Activated CD4-positive, alpha-beta T cell treated with anti-CD3 and anti-CD28 coated beads, Interleukin-2, amount 10 ng/mL, durations not matched to agents 24 days and 14 days (primary cell): ENCODE results near the gene PFKFB2. TPM values are rescaled to one million over a fixed set of nuclear protein-coding genes. Genes with fewer than 3 reads are reported as not detected.

Experiments
- DNase-seq: peaks from one replicate; pipeline ENCODE4 v3.0.0; 2022
- H3K27ac Mint-ChIP-seq: one replicate; pipeline ENCODE4 v1.8.0; 2022; ENCODE audit warnings: mild to moderate bottlenecking, mixed read lengths
- H3K27me3 Mint-ChIP-seq: one replicate; pipeline ENCODE4 v1.8.0; 2022; ENCODE audit warnings: mixed read lengths
- H3K36me3 Mint-ChIP-seq: one replicate; pipeline ENCODE4 v1.8.0; 2022; ENCODE audit warnings: low read depth, mild to moderate bottlenecking, mixed read lengths
- H3K4me1 Mint-ChIP-seq: one replicate; pipeline ENCODE4 v1.8.0; 2021; ENCODE audit warnings: mixed read lengths
- H3K4me3 Mint-ChIP-seq: one replicate; pipeline ENCODE4 v1.8.0; 2022; ENCODE audit warnings: mild to moderate bottlenecking, moderate library complexity, mixed read lengths
- H3K9me3 Mint-ChIP-seq: one replicate; pipeline ENCODE4 v1.8.0; 2021; ENCODE audit warnings: mixed read lengths
- intact Hi-C: fragments of 100-400 bp; cut with micrococcal nuclease; formaldehyde crosslinking; loops from one replicate; pipeline ENCODE4 v1.15.1; 2023
- total RNA-seq: library from RNA; stranded (reverse); gene quantifications from 2 replicates; pipeline ENCODE4 v1.2.3, GENCODE V29; 2022

The PFKFB2 gene
- total RNA-seq, 1 donor from 2014 or later, result 2.6 TPM

DNA sequence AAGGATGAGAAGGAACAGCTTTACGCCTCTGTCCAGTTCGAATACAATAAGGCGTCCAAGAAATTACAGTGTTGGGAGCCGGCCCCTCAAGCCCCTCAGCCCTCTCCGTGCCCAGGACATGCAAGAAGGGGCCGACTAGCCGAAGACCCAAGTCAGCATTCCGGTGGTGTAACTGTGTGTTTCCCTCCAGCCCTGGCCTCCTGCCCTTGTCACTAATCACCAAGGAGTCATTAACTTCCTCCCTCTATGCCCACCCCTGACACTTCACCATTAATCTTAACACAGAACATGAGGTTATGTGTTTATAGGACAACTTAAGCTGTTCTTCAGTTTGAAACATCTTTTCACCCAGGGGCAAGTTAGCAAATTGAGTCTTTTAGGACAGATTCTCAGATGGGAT is 19.2 kb downstream of the PFKFB2 start:
- intact Hi-C loops, result no loop called here
- no peak for DNase-seq
- peaks cover 20% of the 10 kb centered on the region for H3K27me3 Mint-ChIP-seq
- H3K27ac Mint-ChIP-seq, result no peak overlapping the region
- peaks cover 24% of the 10 kb centered on the region for H3K4me1 Mint-ChIP-seq
- no peak overlapping the region for H3K4me3 Mint-ChIP-seq
- peaks cover 4% of the 10 kb centered on the region for H3K9me3 Mint-ChIP-seq
- H3K36me3 Mint-ChIP-seq, result peaks cover 4% of the 10 kb centered on the region

DNA sequence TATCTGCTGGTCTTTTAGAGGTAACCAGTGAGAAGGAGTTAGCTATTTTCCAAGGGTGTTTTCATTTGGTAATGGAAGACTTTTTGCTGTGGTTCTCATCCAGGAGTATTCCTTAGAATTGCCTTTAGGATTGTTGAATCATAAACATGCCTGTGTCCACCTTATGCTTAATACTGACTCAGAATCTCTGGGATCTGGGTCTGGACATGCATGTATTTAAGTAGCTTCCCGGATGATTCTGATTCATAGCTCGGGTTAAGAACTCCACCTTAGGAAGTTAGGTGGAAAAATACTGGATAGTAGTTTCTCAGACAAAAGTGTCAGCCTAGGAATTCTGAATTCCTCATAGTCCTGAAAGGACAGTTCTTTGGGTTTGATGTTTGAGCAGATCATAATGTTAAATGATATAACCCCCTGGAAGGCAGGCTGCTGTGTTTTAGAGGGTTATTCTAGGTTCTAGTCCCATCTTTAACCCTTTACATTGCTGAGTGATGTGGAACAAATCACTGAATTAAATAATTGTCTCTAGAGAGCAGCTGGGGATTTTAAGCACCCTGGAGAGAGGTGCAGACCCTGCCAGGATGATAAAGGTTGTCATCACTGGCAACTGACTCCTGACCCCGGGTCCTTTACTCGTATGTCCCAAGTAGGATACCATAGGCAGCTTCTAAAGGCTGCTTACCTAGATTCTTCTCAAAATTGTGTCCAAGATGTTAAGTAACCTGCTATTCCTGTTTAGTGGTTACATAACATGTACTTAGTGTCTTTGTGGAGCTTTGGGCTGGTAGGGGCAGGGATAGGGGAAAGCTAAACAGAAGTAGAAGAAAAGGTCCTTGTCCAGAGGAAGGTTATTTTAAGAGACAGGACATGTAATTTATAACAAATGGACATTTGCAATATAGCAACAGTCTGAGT is 21.1 kb downstream of the PFKFB2 start:
- Mint-ChIP-seq H3K36me3 (peaks cover 2% of the 10 kb centered on the region), H3K4me3 (no peak overlapping the region), H3K27me3 (peaks cover 21% of the 10 kb centered on the region), H3K9me3 (peaks cover 4% of the 10 kb centered on the region), H3K27ac (no peak overlapping the region), H3K4me1 (peaks cover 21% of the 10 kb centered on the region)
- intact Hi-C loops, result no loop called here
- DNase-seq, result no peak

DNA sequence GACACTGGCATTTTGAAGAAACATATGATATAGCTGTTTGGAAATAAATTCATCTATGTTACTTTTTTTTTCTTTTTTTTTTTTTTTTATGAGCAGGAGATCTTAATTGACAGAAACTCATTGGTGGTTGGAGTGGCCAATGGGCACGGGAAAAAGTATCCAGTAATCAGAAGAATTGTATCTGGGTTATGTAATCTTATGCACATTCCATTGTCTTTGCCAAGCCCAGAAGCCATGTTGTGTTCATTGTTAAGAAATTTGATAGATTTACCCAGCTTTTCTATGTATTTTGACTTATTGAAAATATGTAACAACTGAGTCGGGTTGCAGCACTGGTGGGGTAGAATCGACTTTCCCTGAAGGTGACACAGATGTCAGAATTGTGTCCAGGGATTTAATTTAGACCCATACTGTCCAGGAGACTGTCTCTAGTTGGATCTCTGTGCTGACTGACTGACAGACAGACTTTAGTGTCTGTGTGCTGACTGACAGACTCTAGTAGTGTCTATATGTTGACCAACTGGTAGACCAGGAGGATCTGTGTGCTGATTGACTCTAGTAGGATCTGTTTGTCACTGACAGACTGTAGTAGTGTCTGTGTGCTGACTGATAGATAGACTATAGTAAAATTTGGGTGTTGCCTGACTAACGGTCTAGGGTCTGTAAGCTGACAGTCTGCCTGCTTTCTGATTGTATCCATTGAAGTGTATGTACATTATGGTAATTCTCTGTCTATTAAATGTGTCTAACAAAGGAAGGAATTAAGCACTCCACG is 23.3 kb downstream of the PFKFB2 start:
- Mint-ChIP-seq H3K4me3 (no peak overlapping the region), H3K27me3 (peaks cover 24% of the 10 kb centered on the region), H3K4me1 (peaks cover 2% of the 10 kb centered on the region), H3K27ac (no peak overlapping the region), H3K9me3 (no peaks in the 10 kb centered on the region), H3K36me3 (no peaks in the 10 kb centered on the region)
- intact Hi-C loops, result loop anchor here (5.0 kb wide), 1 partner anchor 69 kb away; no protein-coding TSS in a partner anchor
- no peak for DNase-seq

GRCh38 chr1:207077012-207077411 is 23.9 kb downstream of the PFKFB2 start:
- H3K27me3 Mint-ChIP-seq, result peaks cover 28% of the 10 kb centered on the region
- no peak for DNase-seq
- H3K4me3 Mint-ChIP-seq, result no peak overlapping the region
- H3K4me1 Mint-ChIP-seq, result no peaks in the 10 kb centered on the region
- H3K9me3 Mint-ChIP-seq, result no peaks in the 10 kb centered on the region
- intact Hi-C loops, result loop anchor here (5.0 kb wide), 1 partner anchor 70 kb away; no protein-coding TSS in a partner anchor
- H3K27ac Mint-ChIP-seq, result no peak overlapping the region
- no peaks in the 10 kb centered on the region for H3K36me3 Mint-ChIP-seq

- no peak overlapping the region for H3K4me3 Mint-ChIP-seq
Measured at GRCh38 chr1:207077470-207078377, 24.6 kb downstream of the PFKFB2 start.

DNA sequence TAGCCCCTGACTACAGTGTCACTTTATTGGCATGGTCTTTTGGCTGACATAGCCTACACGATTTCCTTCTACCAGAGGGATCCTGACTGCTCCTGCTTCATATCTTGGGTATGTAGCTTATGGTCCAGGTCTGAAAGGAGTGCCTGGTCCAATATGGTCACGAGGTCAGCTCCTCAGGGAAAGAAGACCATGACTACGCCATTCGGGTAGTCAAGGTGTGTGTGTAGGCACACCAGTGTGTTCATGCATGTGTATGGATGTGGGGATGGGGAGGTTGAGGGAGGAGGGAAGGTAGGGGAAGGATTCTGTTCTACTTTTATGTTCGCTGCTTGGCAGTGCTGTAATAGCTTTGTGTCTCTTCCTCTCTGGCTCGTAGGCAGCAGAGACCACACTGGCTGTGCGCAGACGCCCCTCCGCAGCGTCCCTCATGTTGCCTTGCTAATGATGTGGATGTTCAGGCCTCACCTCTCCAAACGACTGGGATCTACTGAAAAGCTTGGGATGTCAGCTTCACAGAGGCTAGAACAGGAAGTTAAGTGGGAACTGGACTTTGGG is 25.6 kb downstream of the PFKFB2 start:
- Mint-ChIP-seq H3K36me3 (no peaks in the 10 kb centered on the region), H3K27ac (no peak overlapping the region), H3K4me1 (no peaks in the 10 kb centered on the region), H3K27me3 (peaks cover 43% of the 10 kb centered on the region), H3K4me3 (no peak overlapping the region), H3K9me3 (no peaks in the 10 kb centered on the region)
- no peak for DNase-seq
- intact Hi-C loops, result loop anchor here (1.0 to 5.0 kb wide), 2 partner anchors 28 to 71 kb away; no protein-coding TSS in a partner anchor

More at GRCh38 chr1:207077470-207078377, 24.6 kb downstream of the PFKFB2 start:
- Mint-ChIP-seq H3K36me3 (no peaks in the 10 kb centered on the region), H3K9me3 (no peaks in the 10 kb centered on the region), H3K27ac (no peak overlapping the region), H3K4me1 (no peaks in the 10 kb centered on the region), H3K27me3 (peaks cover 35% of the 10 kb centered on the region)
- peak; percentile 92 for DNase-seq
- intact Hi-C loops, result loop anchor here (1.0 to 5.0 kb wide), 2 partner anchors 27 to 70 kb away; no protein-coding TSS in a partner anchor

DNA sequence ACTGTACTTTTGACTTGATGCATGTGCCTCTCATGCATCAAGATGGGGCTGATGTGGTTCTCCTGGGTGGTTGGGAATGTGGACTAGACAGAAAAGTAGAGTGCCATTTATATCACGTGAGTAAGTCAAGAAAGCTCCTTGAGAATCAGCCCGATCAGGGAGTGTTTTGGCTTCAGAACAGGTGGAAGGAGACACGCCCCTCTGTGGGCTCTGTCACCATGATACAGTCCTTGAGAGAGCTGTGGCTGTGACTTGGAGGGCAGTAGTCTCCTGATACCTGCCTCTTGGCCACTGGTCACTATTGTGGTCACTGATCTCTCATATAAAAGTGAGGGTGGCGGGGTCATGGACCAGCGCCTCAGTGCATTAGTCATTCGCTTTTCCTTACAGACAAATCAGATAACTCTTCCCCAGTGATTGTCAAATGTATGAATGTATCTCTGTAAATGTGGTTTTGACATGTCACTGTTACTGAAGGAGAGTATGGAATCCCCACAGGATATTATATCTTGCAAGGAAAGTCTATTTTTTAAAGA is 26.7 kb downstream of the PFKFB2 start:
- Mint-ChIP-seq H3K27me3 (peaks cover 41% of the 10 kb centered on the region), H3K36me3 (no peaks in the 10 kb centered on the region), H3K4me3 (no peak overlapping the region), H3K9me3 (no peaks in the 10 kb centered on the region), H3K4me1 (peaks cover 6% of the 10 kb centered on the region), H3K27ac (no peak overlapping the region)
- intact Hi-C loops, result loop anchor here (5.0 kb wide), 1 partner anchor 72 kb away; no protein-coding TSS in a partner anchor
- DNase-seq, result no peak

DNA sequence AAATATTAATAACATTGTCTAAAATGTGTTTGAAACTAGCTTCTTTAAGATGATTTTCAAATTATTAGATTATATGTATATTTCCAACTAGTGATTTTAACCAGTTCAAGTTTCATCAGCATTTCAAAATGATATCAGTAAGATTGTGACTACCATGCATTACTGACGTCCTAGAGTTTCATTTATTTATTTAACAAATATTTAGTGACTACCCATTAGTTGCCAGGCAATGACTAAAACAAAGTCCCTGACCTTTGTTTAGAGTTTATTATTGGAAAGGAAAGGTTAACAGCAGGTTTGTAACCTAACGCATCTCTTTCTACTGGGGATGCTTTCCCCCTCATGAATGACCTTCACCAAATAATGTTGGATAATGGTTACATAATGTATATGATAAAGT is 28.0 kb downstream of the PFKFB2 start:
- Mint-ChIP-seq H3K9me3 (no peaks in the 10 kb centered on the region), H3K27me3 (peaks cover 31% of the 10 kb centered on the region)
- intact Hi-C loops, result no loop called here

GRCh38 chr1:207081806-207082205 is 28.7 kb downstream of the PFKFB2 start:
- no peak overlapping the region for H3K27ac Mint-ChIP-seq
- peaks cover 25% of the 10 kb centered on the region for H3K27me3 Mint-ChIP-seq
- intact Hi-C loops, result no loop called here
- peaks cover 15% of the 10 kb centered on the region for H3K4me1 Mint-ChIP-seq
- H3K36me3 Mint-ChIP-seq, result no peaks in the 10 kb centered on the region
- DNase-seq, result no peak
- H3K4me3 Mint-ChIP-seq, result no peak overlapping the region
- H3K9me3 Mint-ChIP-seq, result no peaks in the 10 kb centered on the region

More for the DNA sequence above, 28.0 kb downstream of the PFKFB2 start:
- H3K36me3 Mint-ChIP-seq, result no peaks in the 10 kb centered on the region
- no peak overlapping the region for H3K4me3 Mint-ChIP-seq
- H3K4me1 Mint-ChIP-seq, result peaks cover 12% of the 10 kb centered on the region
- H3K27ac Mint-ChIP-seq, result no peak overlapping the region
- no peak for DNase-seq

DNA sequence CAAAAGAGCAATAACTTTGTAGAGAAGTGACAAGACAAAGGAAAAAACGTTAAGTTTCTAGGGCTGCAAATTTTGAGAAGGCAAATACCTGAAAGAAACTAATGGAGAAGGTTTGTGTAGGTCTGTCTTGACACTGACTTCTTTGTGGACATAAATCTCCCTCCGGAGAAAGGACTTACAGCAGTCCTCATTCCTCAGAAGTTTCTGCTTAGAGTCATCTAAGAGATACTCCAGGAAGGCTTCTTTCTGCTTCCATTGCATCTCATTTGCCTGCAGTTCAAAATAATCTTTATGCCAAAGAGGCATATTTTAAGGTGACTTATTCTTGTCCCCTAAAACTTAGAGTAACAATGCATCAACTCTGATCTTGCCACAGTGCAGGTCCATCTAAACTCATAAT is 31.2 kb downstream of the PFKFB2 start:
- intact Hi-C loops, result loop anchor here (1.0 to 2.0 kb wide), 3 partner anchors 15 to 415 kb away; no protein-coding TSS in a partner anchor
- H3K27ac Mint-ChIP-seq, result no peak overlapping the region
- peaks cover 25% of the 10 kb centered on the region for H3K4me1 Mint-ChIP-seq
- no peaks in the 10 kb centered on the region for H3K9me3 Mint-ChIP-seq
- H3K36me3 Mint-ChIP-seq, result no peaks in the 10 kb centered on the region
- H3K27me3 Mint-ChIP-seq, result peaks cover 24% of the 10 kb centered on the region
- H3K4me3 Mint-ChIP-seq, result no peak overlapping the region
- DNase-seq, result no peak

GRCh38 chr1:207084701-207085180 is 31.7 kb downstream of the PFKFB2 start:
- H3K36me3 Mint-ChIP-seq, result no peaks in the 10 kb centered on the region
- H3K4me1 Mint-ChIP-seq, result peaks cover 30% of the 10 kb centered on the region
- no peak overlapping the region for H3K27ac Mint-ChIP-seq
- H3K4me3 Mint-ChIP-seq, result no peak overlapping the region
- DNase-seq, result peak; percentile 89
- intact Hi-C loops, result loop anchor here (1.0 to 2.0 kb wide), 3 partner anchors 14 to 415 kb away; no protein-coding TSS in a partner anchor
- H3K27me3 Mint-ChIP-seq, result peaks cover 24% of the 10 kb centered on the region
- no peaks in the 10 kb centered on the region for H3K9me3 Mint-ChIP-seq

DNA sequence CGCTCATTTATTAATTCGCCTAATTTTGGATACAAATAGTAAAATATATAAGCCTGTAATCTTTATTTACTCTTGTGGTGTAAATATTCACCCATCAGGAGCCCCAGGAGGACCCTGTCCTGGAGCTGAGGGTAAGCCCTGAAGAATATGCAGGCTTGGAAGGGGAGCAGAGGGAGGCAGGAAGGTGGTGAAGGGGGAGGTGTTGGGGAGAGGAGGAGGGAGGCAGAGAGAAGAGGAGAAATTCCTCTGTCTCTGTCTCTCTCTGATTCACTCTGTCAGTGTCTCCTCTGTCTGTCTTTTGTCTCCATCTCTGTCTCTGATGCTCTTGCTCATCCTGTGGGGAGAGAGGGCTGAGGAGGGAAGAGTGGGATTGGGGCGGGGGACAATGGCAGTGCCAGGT is 32.8 kb downstream of the PFKFB2 start:
- intact Hi-C loops, result loop anchor here (2.0 kb wide), 1 partner anchor 13 kb away; no protein-coding TSS in a partner anchor
- H3K27ac Mint-ChIP-seq, result no peak overlapping the region
- peaks cover 33% of the 10 kb centered on the region for H3K4me1 Mint-ChIP-seq

More for the DNA sequence above, 32.8 kb downstream of the PFKFB2 start:
- Mint-ChIP-seq H3K36me3 (no peaks in the 10 kb centered on the region), H3K9me3 (no peaks in the 10 kb centered on the region), H3K27me3 (peaks cover 24% of the 10 kb centered on the region), H3K4me3 (no peak overlapping the region)
- DNase-seq, result no peak
